Smooth muscle cell (in vitro differentiated cells): Measurements from ENCODE around the gene MRPL2. TPM values are rescaled to one million over a fixed set of nuclear protein-coding genes. Genes with fewer than 3 reads are reported as not detected.

Experiments
- DNase-seq: peaks from one replicate; lab custom pipeline; 2025; ENCODE audit not compliant: unreplicated experiment; lab: John Stamatoyannopoulos, UW
- H2AFZ ChIP-seq: fragments of 200-600 bp; sonication (generic); 2 replicates; pipeline ENCODE4 v1.6.0; 2016; ENCODE audit warnings: antibody characterized with exemption, low read depth, mild to moderate bottlenecking
- H3F3A ChIP-seq: fragments of 200-600 bp; sonication (generic); 2 replicates; pipeline ENCODE4 v1.6.0; 2017; ENCODE audit warnings: antibody characterized with exemption, low read depth
- H3K27ac ChIP-seq: fragments of 200-600 bp; sonication (generic); 2 replicates; pipeline ENCODE4 v1.5.1; 2016; ENCODE audit warnings: low read depth, mild to moderate bottlenecking
- H3K27me3 ChIP-seq: fragments of 200-600 bp; sonication (generic); 2 replicates; pipeline ENCODE4 v1.6.1; 2016; ENCODE audit warnings: low read depth, mild to moderate bottlenecking
- H3K36me3 ChIP-seq: fragments of 200-600 bp; sonication (generic); 2 replicates; pipeline ENCODE4 v1.5.1; 2016; ENCODE audit warnings: low read depth
- H3K4me1 ChIP-seq: fragments of 200-600 bp; sonication (generic); 2 replicates; pipeline ENCODE4 v1.5.1; 2016; ENCODE audit warnings: low read depth
- H3K4me2 ChIP-seq: fragments of 200-600 bp; sonication (generic); 2 replicates; pipeline ENCODE4 v1.6.0; 2016; ENCODE audit warnings: mild to moderate bottlenecking
- H3K4me3 ChIP-seq: fragments of 200-600 bp; sonication (generic); 2 replicates; pipeline ENCODE4 v1.5.1; 2016; ENCODE audit warnings: mild to moderate bottlenecking
- H3K79me2 ChIP-seq: fragments of 200-600 bp; sonication (generic); 2 replicates; pipeline ENCODE4 v1.6.0; 2016; ENCODE audit warnings: low read depth, mild to moderate bottlenecking
- H3K9ac ChIP-seq: fragments of 200-600 bp; sonication (generic); 2 replicates; pipeline ENCODE4 v1.6.0; 2016; ENCODE audit warnings: low read depth
- H3K9me3 ChIP-seq: fragments of 200-600 bp; sonication (generic); replicated peaks from 2 replicates; pipeline ENCODE4 v1.5.1; 2016; ENCODE audit warnings: low read depth
- H4K20me1 ChIP-seq: fragments of 200-600 bp; sonication (generic); 2 replicates; pipeline ENCODE4 v1.6.0; 2016; ENCODE audit warnings: low read depth
- CTCF ChIP-seq: fragments of 200-600 bp; sonication (generic); IDR thresholded peaks from 2 replicates; pipeline ENCODE4 v1.5.1; 2017; ENCODE audit warnings: borderline replicate concordance, mild to moderate bottlenecking, antibody characterized with exemption; ENCODE audit not compliant: insufficient read depth, poor library complexity, severe bottlenecking
- WGBS: methylation state at CpG from one replicate; pipeline ENCODE4 v1.1.7; 2016; ENCODE audit warnings: low lambda C conversion rate; 5-methylcytosine and 5-hydroxymethylcytosine counted together
- polyA plus RNA-seq: library from polyadenylated mRNA; unstranded; fragments of >200 nt; fragmentation: Nextera tagmentation; extraction: Ambion mirVana; gene quantifications from 2 replicates; pipeline ENCODE4 v1.2.1, GENCODE V29; 2016
- total RNA-seq: library from RNA; depleted of rRNA; stranded (reverse); fragments of >200 nt; gene quantifications from 2 replicates; pipeline ENCODE4 v1.2.3, GENCODE V29; 2014

Gene MRPL2
- total and polyA plus RNA-seq, 2 experiments from 2014 or later, result 24.0 to 112 TPM

GRCh38 chr6:43040542-43041257, 18.5 kb downstream of the MRPL2 start:
- no peak overlapping the region for H3K4me2 ChIP-seq
- TF ChIP-seq CTCF, result no peak
- H3F3A ChIP-seq, result peaks cover 11% of the 10 kb centered on the region
- no peak for DNase-seq
- H2AFZ ChIP-seq, result no peak overlapping the region
- no peaks in the 10 kb centered on the region for H3K36me3 ChIP-seq
- H4K20me1 ChIP-seq, result peaks cover 2% of the 10 kb centered on the region
- H3K4me1 ChIP-seq, result no peaks in the 10 kb centered on the region
- no peaks in the 10 kb centered on the region for H3K27me3 ChIP-seq
- H3K27ac ChIP-seq, result no peak overlapping the region
- no peaks in the 10 kb centered on the region for H3K79me2 ChIP-seq
- no peaks in the 10 kb centered on the region for H3K9me3 ChIP-seq
- WGBS, result 94% methylated on average over 18 of the region's 18 CpGs
- H3K4me3 ChIP-seq, result no peak overlapping the region
- H3K9ac ChIP-seq, result no peak overlapping the region

GRCh38 chr6:43038727-43039126, 20.5 kb downstream of the MRPL2 start:
- H3K9ac ChIP-seq, result no peak overlapping the region
- H3K4me3 ChIP-seq, result no peak overlapping the region
- H3K4me1 ChIP-seq, result no peaks in the 10 kb centered on the region
- no peak overlapping the region for H2AFZ ChIP-seq
- no peak overlapping the region for H3K27ac ChIP-seq
- DNase-seq, result no peak
- H3F3A ChIP-seq, result peaks cover 14% of the 10 kb centered on the region
- no peak for TF ChIP-seq CTCF
- H4K20me1 ChIP-seq, result peaks cover 14% of the 10 kb centered on the region
- 90% methylated on average over 9 of the region's 9 CpGs for WGBS
- H3K27me3 ChIP-seq, result no peaks in the 10 kb centered on the region
- H3K79me2 ChIP-seq, result no peaks in the 10 kb centered on the region
- no peak overlapping the region for H3K4me2 ChIP-seq
- H3K9me3 ChIP-seq, result no peaks in the 10 kb centered on the region
- no peaks in the 10 kb centered on the region for H3K36me3 ChIP-seq

DNA sequence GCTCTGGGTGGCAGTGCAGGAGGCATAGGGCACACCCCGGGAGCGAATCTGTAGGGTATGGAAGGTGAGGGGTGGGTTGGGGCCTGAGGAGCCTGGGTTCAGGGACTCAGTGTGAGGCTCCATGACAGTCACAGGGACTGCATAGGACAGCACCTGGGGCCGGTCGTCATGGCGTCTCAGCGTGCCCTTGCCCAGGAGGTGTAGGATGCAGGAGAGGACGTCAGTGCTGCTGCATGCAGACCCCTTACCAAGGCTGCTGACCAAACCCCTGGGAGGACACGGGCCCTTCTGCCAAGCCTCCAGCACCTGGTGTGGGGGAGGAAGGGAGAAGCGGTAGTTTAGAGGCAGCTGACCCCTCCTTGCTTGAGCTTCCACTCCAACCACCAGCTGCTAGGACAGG, 21.5 kb downstream of the MRPL2 start:
- H3K79me2 ChIP-seq, result no peaks in the 10 kb centered on the region
- H4K20me1 ChIP-seq, result peaks cover 15% of the 10 kb centered on the region
- no peaks in the 10 kb centered on the region for H3K4me1 ChIP-seq
- no peaks in the 10 kb centered on the region for H3K9me3 ChIP-seq
- 97% methylated on average over 9 of the region's 9 CpGs for WGBS
- peaks cover 14% of the 10 kb centered on the region for H3F3A ChIP-seq
- H3K36me3 ChIP-seq, result no peaks in the 10 kb centered on the region
- DNase-seq, result no peak
- no peak overlapping the region for H2AFZ ChIP-seq
- no peak overlapping the region for H3K9ac ChIP-seq
- H3K4me2 ChIP-seq, result no peak overlapping the region
- no peak for TF ChIP-seq CTCF
- no peaks in the 10 kb centered on the region for H3K27me3 ChIP-seq
- H3K4me3 ChIP-seq, result no peak overlapping the region
- no peak overlapping the region for H3K27ac ChIP-seq

DNA sequence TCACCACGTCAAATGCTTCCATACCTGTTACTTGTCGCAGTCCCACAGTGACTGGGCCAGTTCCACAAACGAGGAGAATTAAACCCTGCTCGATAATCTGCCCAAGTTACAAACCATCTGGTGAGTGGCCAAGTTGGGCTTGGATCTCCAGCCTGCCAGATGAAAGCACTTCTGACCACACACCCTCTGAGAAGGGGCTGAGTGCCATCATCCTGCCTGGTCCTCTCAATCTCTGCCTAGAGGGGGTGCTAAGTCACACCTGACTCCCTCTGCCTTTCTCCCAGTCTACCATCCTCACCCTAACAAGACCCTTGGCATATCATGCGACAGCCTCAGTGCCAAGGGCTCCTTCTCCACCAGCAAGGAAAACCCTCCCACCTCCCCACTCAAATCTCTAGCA, 22.0 kb downstream of the MRPL2 start:
- Histone ChIP-seq H3K36me3 (no peaks in the 10 kb centered on the region), H4K20me1 (peaks cover 20% of the 10 kb centered on the region)
- 95% methylated on average over 5 of the region's 5 CpGs for WGBS

More for the DNA sequence above, 22.0 kb downstream of the MRPL2 start:
- Histone ChIP-seq H3K79me2 (no peaks in the 10 kb centered on the region), H3K9me3 (no peaks in the 10 kb centered on the region), H3K4me1 (no peaks in the 10 kb centered on the region), H3K27ac (no peak overlapping the region), H3K4me3 (no peak overlapping the region), H2AFZ (no peak overlapping the region), H3K27me3 (no peaks in the 10 kb centered on the region), H3K9ac (no peak overlapping the region), H3F3A (peaks cover 18% of the 10 kb centered on the region), H3K4me2 (no peak overlapping the region)
- no peak for TF ChIP-seq CTCF
- DNase-seq, result no peak
